Embryonic facial prominence (tissue), 1 donor: ENCODE data around the gene PCNX2.

ENCODE experiments used
- DNase-seq: peaks from one replicate; pipeline ENCODE4 v3.0.0-alpha.2; 2016; ENCODE audit errors: extremely low spot score

PCNX2 gene

GRCh38 chr1:233319272-233319671 lies 23.7 kb upstream of the PCNX2 start:
- DNase-seq = no peak

GRCh38 chr1:233316473-233316872 lies 20.9 kb upstream of the PCNX2 start:
- DNase-seq = no peak

GRCh38 chr1:233315718-233316301 lies 20.3 kb upstream of the PCNX2 start:
- no peak for DNase-seq

GRCh38 chr1:233313434-233314155 lies 18.1 kb upstream of the PCNX2 start:
- DNase-seq = no peak

- DNase-seq = no peak
Measured at GRCh38 chr1:233304489-233305102, 9.1 kb upstream of the PCNX2 start.

GRCh38 chr1:233300326-233300725 lies 4.8 kb upstream of the PCNX2 start:
- DNase-seq = no peak

- no peak for DNase-seq
Measured at GRCh38 chr1:233299450-233299849, 3.9 kb upstream of the PCNX2 start.

- no peak for DNase-seq
Measured at GRCh38 chr1:233295975-233296322, 424 bp upstream of the PCNX2 start.

GRCh38 chr1:233294913-233295236 lies 650 bp downstream of the PCNX2 start:
- DNase-seq = no peak

- no peak for DNase-seq
Measured at GRCh38 chr1:233293556-233294446, 1.7 kb downstream of the PCNX2 start.

GRCh38 chr1:233290396-233291034 lies 5.0 kb downstream of the PCNX2 start:
- no peak for DNase-seq

- no peak for DNase-seq
Measured at GRCh38 chr1:233289676-233290075, 5.8 kb downstream of the PCNX2 start.

GRCh38 chr1:233282582-233282886 lies 13.0 kb downstream of the PCNX2 start:
- no peak for DNase-seq

GRCh38 chr1:233281711-233282581 lies 13.6 kb downstream of the PCNX2 start:
- DNase-seq = no peak

- no peak for DNase-seq
Measured at GRCh38 chr1:233279971-233280370, 15.6 kb downstream of the PCNX2 start.

GRCh38 chr1:233278631-233279030 lies 16.9 kb downstream of the PCNX2 start:
- DNase-seq = no peak

- DNase-seq = no peak
Measured at GRCh38 chr1:233277637-233278606, 17.6 kb downstream of the PCNX2 start.

- DNase-seq = no peak
Measured at GRCh38 chr1:233269656-233270055, 25.9 kb downstream of the PCNX2 start.

GRCh38 chr1:233268389-233269022 lies 27.0 kb downstream of the PCNX2 start:
- no peak for DNase-seq

GRCh38 chr1:233261695-233262094 lies 33.8 kb downstream of the PCNX2 start:
- no peak for DNase-seq
